Measurements from ENCODE around the gene BEST3. TPM values are rescaled to one million over a fixed set of nuclear protein-coding genes. Genes with fewer than 3 reads are reported as not detected.

Gene BEST3
- total and polyA plus RNA-seq, 12 donors = 0.27 to 3.3 (median 1.3) TPM

GRCh38 chr12:69663726-69664125 lies 35.4 kb downstream of the BEST3 start:
- no peak for DNase-seq
- H3K4me1 ChIP-seq (replicated peaks in 1 of 2) = no peaks in the 10 kb centered on the region
- no peaks in the 10 kb centered on the region for H3K27me3 ChIP-seq
- no peak overlapping the region for H3K27ac ChIP-seq
- WGBS, 4 donors = 91 to 97% (median 94%) methylated on average over 3 of the region's 3 CpGs
- no peaks in the 10 kb centered on the region for H3K9me3 ChIP-seq (replicated peaks in 1 of 3)
- intact Hi-C loops (cut with DNase I) = no loop called here
- H3K4me3 ChIP-seq = no peak overlapping the region
- no peak for TF ChIP-seq POLR2A (IDR thresholded peaks at IDR 0.05)
- TF ChIP-seq, protein P1, sequence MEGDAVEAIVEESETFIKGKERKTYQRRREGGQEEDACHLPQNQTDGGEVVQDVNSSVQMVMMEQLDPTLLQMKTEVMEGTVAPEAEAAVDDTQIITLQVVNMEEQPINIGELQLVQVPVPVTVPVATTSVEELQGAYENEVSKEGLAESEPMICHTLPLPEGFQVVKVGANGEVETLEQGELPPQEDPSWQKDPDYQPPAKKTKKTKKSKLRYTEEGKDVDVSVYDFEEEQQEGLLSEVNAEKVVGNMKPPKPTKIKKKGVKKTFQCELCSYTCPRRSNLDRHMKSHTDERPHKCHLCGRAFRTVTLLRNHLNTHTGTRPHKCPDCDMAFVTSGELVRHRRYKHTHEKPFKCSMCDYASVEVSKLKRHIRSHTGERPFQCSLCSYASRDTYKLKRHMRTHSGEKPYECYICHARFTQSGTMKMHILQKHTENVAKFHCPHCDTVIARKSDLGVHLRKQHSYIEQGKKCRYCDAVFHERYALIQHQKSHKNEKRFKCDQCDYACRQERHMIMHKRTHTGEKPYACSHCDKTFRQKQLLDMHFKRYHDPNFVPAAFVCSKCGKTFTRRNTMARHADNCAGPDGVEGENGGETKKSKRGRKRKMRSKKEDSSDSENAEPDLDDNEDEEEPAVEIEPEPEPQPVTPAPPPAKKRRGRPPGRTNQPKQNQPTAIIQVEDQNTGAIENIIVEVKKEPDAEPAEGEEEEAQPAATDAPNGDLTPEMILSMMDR (IDR thresholded peaks at IDR 0.05) = no peak
- H3K36me3 ChIP-seq (replicated peaks in 1 of 2) = no peaks in the 10 kb centered on the region

GRCh38 chr12:69662764-69663163 lies 36.3 kb downstream of the BEST3 start:
- DNase-seq = no peak
- intact Hi-C loops (cut with DNase I) = no loop called here
- no peak for TF ChIP-seq POLR2A (IDR thresholded peaks at IDR 0.05)
- TF ChIP-seq, protein P1 (IDR thresholded peaks at IDR 0.05) = no peak
- peaks cover 0 to 3% of the 10 kb centered on the region in 2 donors for H3K4me1 ChIP-seq (replicated peaks in 1 of 2)
- no peaks in the 10 kb centered on the region for H3K36me3 ChIP-seq (replicated peaks in 1 of 2)
- no peak overlapping the region for H3K27ac ChIP-seq
- no peaks in the 10 kb centered on the region for H3K27me3 ChIP-seq
- H3K4me3 ChIP-seq = no peak overlapping the region
- H3K9me3 ChIP-seq (replicated peaks in 1 of 3) = no peaks in the 10 kb centered on the region

DNA sequence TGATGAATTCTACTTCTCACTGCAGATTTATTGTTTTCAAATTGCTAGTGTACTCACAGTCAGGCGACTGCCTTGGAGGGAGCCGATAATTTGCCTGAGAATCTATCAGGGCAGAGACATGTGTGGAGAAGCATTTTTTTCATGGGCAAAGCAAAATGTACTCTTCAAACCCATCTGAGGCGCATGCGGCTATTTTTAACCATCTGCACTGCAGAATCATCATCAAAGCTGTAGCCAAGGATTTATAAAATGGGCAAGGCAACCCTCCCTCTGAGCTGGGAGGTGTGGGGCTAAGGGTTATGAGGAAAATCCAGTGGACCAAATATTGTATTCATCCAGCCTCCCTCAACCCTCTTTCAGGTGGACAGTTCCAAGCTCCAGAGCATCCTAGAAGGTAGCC lies 37.7 kb downstream of the BEST3 start:
- intact Hi-C loops (cut with DNase I) = no loop called here
- Histone ChIP-seq H3K27ac (no peak overlapping the region), H3K27me3 (no peaks in the 10 kb centered on the region), H3K4me1 (replicated peaks in 1 of 2) (peaks cover 5 to 10% of the 10 kb centered on the region in 2 donors), H3K4me3 (no peak overlapping the region), H3K9me3 (replicated peaks in 1 of 3) (no peaks in the 10 kb centered on the region), H3K36me3 (replicated peaks in 1 of 2) (no peaks in the 10 kb centered on the region)
- TF ChIP-seq, protein P1 (IDR thresholded peaks at IDR 0.05) = no peak
- TF ChIP-seq POLR2A (IDR thresholded peaks at IDR 0.05) = no peak
- 87 to 93% (median 89%) methylated on average over 4 of the region's 4 CpGs for WGBS, 4 donors
- no peak for DNase-seq

- intact Hi-C loops (cut with DNase I) = no loop called here
- DNase-seq = no peak
- no peak overlapping the region for H3K27ac ChIP-seq
- H3K4me3 ChIP-seq = no peak overlapping the region
- no peaks in the 10 kb centered on the region for H3K36me3 ChIP-seq (replicated peaks in 1 of 2)
- WGBS, 4 donors = 59 to 79% (median 69%) methylated on average over 1 of the region's 1 CpG
- no peaks in the 10 kb centered on the region for H3K9me3 ChIP-seq (replicated peaks in 1 of 3)
- TF ChIP-seq POLR2A (IDR thresholded peaks at IDR 0.05) = no peak
- TF ChIP-seq, protein P1 (IDR thresholded peaks at IDR 0.05) = no peak
- H3K4me1 ChIP-seq (replicated peaks in 1 of 2) = peaks cover 5 to 10% of the 10 kb centered on the region in 2 donors
- no peaks in the 10 kb centered on the region for H3K27me3 ChIP-seq
Measured at GRCh38 chr12:69660164-69660863, 38.8 kb downstream of the BEST3 start.

Measured in adrenal gland (tissue), 12 donors.